BE2C (cell line): Measurements from ENCODE around the gene ID4.
"Not testable (repeated sequence)": the region's sequence is repeated elsewhere in the genome, so short reads cannot be mapped to it uniquely, and the experiment has no call there.

ENCODE experiments used
- DNase-seq: peaks from one replicate; pipeline ENCODE4 v3.0.0-alpha.2; 2020
- H3K27me3 ChIP-seq: fragments of 250-450 bp; sonication (Bioruptor Pico); 2 replicates; pipeline ENCODE4 v1.5.1; 2020; ENCODE audit warnings: mild to moderate bottlenecking
- H3K36me3 ChIP-seq: fragments of 250-450 bp; sonication (Bioruptor Pico); 2 replicates; pipeline ENCODE4 v1.5.1; 2020; ENCODE audit warnings: mild to moderate bottlenecking
- H3K4me1 ChIP-seq: fragments of 250-450 bp; sonication (Bioruptor Pico); 2 replicates; pipeline ENCODE4 v1.5.1; 2020
- H3K4me3 ChIP-seq: 2 replicates; pipeline ENCODE4 v1.5.1; 2011; ENCODE audit warnings: low read depth, low read length
- H3K9me3 ChIP-seq: fragments of 250-450 bp; sonication (Bioruptor Pico); 2 replicates; pipeline ENCODE4 v1.5.1; 2020
- CTCF ChIP-seq: IDR thresholded peaks from 2 replicates; pipeline ENCODE4 v1.5.1; 2012; ENCODE audit warnings: mild to moderate bottlenecking, low read depth, low read length

The ID4 gene

DNA sequence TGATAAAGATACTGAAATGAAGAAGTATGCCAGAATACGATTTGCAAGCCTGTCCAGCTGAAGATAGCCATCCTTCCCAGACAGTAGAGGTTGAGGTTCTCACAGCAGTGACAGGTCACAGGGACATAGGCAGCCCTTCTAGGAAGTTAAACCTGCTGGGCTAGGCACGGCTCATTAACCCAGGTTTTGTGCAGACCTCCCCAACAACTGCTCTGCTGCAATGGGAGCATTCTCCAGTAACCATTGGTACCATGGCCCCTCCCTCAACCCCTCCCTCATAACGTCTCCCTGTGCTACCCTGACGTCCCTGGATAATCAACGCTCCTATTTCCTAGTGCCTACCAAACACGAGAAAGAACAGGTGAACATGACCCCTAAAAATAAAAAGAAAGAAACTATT, 15.8 kb downstream of the ID4 start:
- TF ChIP-seq CTCF, result no peak
- DNase-seq, result no peak
- no peak overlapping the region for H3K4me3 ChIP-seq

DNA sequence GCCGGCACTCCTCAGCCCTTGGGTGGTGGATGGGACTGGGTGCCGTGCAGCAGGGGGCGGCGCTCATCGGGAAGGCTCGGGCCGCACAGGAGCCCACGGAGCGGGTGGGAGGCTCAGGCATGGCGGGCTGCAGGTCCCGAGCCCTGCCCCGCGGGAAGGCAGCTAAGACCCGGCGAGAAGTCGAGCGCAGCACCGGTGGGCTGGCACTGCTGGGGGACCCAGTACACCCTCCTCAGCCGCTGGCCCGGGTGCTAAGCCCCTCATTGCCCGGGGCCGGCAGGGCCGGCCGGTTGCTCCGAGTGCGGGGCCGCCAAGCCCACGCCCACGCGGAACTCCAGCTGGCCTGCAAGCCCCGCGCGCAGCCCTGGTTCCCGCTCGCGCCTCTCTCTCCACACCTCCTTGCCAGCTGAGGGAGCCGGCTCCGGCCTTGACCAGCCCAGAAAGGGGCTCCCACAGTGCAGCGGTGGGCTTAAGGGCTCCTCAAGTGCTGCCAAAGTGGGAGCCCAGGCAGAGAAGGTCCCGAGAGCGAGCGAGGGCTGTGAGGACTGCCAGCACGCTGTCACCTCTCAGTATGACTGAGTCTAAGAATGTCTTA, 17.3 kb downstream of the ID4 start:
- not testable (repeated sequence) for H3K9me3 ChIP-seq, H3K4me1 ChIP-seq, DNase-seq, H3K36me3 ChIP-seq, H3K4me3 ChIP-seq, H3K27me3 ChIP-seq

More for the DNA sequence above, 15.8 kb downstream of the ID4 start:
- Histone ChIP-seq H3K36me3 (no peaks in the 10 kb centered on the region), H3K9me3 (no peaks in the 10 kb centered on the region), H3K27me3 (no peaks in the 10 kb centered on the region), H3K4me1 (no peaks in the 10 kb centered on the region)

GRCh38 chr6:19855536-19855935, 18.4 kb downstream of the ID4 start:
- H3K9me3 ChIP-seq, result no peaks in the 10 kb centered on the region
- DNase-seq, result no peak
- no peaks in the 10 kb centered on the region for H3K27me3 ChIP-seq
- H3K4me3 ChIP-seq, result no peak overlapping the region
- H3K36me3 ChIP-seq, result no peaks in the 10 kb centered on the region
- TF ChIP-seq CTCF, result no peak
- H3K4me1 ChIP-seq, result peaks cover 8% of the 10 kb centered on the region; the same call in 1 of the 2 replicates

DNA sequence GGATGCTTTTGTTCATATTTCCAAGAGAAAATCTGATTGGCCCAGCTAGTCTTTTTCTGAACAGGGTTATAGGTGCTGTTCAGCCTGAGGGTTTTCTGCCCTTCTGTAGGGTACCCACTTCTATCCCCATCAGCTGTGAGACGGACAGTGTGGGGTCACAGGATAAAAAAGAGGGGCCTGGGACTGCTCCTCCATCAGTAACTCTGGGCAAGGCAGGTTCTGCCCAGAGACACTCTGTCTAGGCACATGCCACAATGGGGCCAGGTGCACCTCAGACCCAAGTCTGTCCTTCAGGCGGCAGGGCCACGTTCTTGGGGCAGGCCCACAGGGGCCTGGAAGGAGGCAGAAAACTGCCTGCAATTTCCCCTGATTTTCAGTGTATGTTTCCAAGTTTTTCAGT, 20.0 kb downstream of the ID4 start:
- H3K27me3 ChIP-seq, result no peaks in the 10 kb centered on the region
- H3K4me1 ChIP-seq, result peaks cover 8% of the 10 kb centered on the region; the same call in 1 of the 2 replicates
- no peaks in the 10 kb centered on the region for H3K9me3 ChIP-seq
- H3K4me3 ChIP-seq, result no peak overlapping the region
- no peak for TF ChIP-seq CTCF
- H3K36me3 ChIP-seq, result no peaks in the 10 kb centered on the region
- DNase-seq, result no peak

DNA sequence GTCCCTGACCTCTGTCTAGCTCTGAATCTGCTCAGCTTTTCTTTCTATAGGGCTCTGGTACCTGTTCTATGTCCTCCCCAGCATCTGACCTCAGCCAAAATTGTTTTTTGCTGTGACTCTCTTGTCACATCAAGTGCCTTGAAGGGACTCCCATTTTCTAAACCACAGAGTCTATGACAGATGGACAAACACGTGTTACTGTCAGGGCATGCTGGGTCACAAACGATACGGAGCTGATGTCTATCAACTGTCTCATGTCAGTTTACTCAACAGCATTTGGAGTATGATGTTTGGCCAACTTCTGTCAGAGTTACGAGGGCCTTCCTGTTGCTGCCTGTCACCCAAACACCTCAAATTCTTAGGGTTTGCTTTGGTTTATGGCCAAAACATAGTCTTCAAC, 20.5 kb downstream of the ID4 start:
- DNase-seq, result no peak
- H3K4me3 ChIP-seq, result no peak overlapping the region
- H3K9me3 ChIP-seq, result no peaks in the 10 kb centered on the region
- H3K36me3 ChIP-seq, result no peaks in the 10 kb centered on the region
- no peaks in the 10 kb centered on the region for H3K27me3 ChIP-seq
- no peak for TF ChIP-seq CTCF
- H3K4me1 ChIP-seq, result peaks cover 8% of the 10 kb centered on the region; the same call in 1 of the 2 replicates

- no peak for DNase-seq
- Histone ChIP-seq H3K4me1 (peaks cover 8% of the 10 kb centered on the region; the same call in 1 of the 2 replicates), H3K9me3 (no peaks in the 10 kb centered on the region)
These were observed 23.2 kb downstream of the ID4 start for GRCh38 chr6:19860235-19860877.

More at GRCh38 chr6:19860235-19860877, 23.2 kb downstream of the ID4 start:
- no peak overlapping the region for H3K4me3 ChIP-seq
- H3K27me3 ChIP-seq, result no peaks in the 10 kb centered on the region
- TF ChIP-seq CTCF, result no peak
- H3K36me3 ChIP-seq, result no peaks in the 10 kb centered on the region
